H1 (cell line): ENCODE data around the gene ADAMTS14. TPM values are rescaled to one million over a fixed set of nuclear protein-coding genes. Genes with fewer than 3 reads are reported as not detected.

Experiments used
- BRCA1 ChIP-seq: IDR thresholded peaks from 2 replicates; pipeline ENCODE4 v1.6.1; 2012; ENCODE audit warnings: low read depth, low read length, improper control_type of control experiment
- GABPA ChIP-seq: IDR thresholded peaks from 2 replicates; pipeline ENCODE4 v1.6.1; 2011; ENCODE audit warnings: mild to moderate bottlenecking, low read length, moderate library complexity, borderline replicate concordance; ENCODE audit not compliant: insufficient read depth
- NRF1 ChIP-seq: IDR thresholded peaks from 2 replicates; pipeline ENCODE4 v1.6.1; 2011; ENCODE audit warnings: mild to moderate bottlenecking, low read depth, low read length, improper control_type of control experiment
- polyA plus RNA-seq, 7 experiments: library from polyadenylated mRNA; depleted of rRNA in 3 of 7; stranded (reverse) in 5 of 7; unstranded in 2 of 7; fragments of >200 nt in 5 of 7; fragments of 200-250 nt in 2 of 7; gene quantifications; 1 replicate in 5 of 7; 2 replicates in 1 of 7; 4 replicates in 1 of 7; pipeline versions ENCODE4 v1.2.1 to v1.2.3, GENCODE V29; 2011 to 2013; ENCODE audit warnings: missing spikeins in 2 of 7, mixed read lengths in 2 of 7
- total RNA-seq: library from RNA; stranded (reverse); fragmentation: NEBNext Ultra II Directional; extraction: Animal tissue kit (Norgen Biotek cat#: 25700); gene quantifications from 2 replicates; pipeline ENCODE4 v1.2.1, GENCODE V29; 2021

The ADAMTS14 gene
- total and polyA plus RNA-seq, 2 of the 8 experiments (the other 6 are each of a cell fraction or from before 2014, with no cell fraction given) = 2.0 to 2.3 TPM

GRCh38 chr10:70714245-70714644 lies 41.9 kb downstream of the ADAMTS14 start (continued):
- TF ChIP-seq GABPA = no peak
- no peak for TF ChIP-seq BRCA1
- no peak for TF ChIP-seq NRF1
